Panc1 (cell line): ENCODE data around the gene PTTG1. TPM values are rescaled to one million over a fixed set of nuclear protein-coding genes. Genes with fewer than 3 reads are reported as not detected.

Source experiments
- ATAC-seq: fragments of 200-7000 bp; cut with Tn5 transposase; 2 replicates; pipeline ENCODE4 v1.9.1; 2020; ENCODE audit warnings: mild to moderate bottlenecking, moderate library complexity
- BruUV-seq: library from RNA; stranded (reverse); fragments of 400-500 nt; replicated peaks from 2 replicates; lab custom pipeline; 2021; lab: Mats Ljungman, UMichigan
- CTCF ChIA-PET: fragments of 300-600 bp; sonication (Branson Sonifier 250); formaldehyde crosslinking; loops from one replicate; lab custom pipeline; 2022; ENCODE audit warnings: antibody characterized with exemption; lab: Charles Lee
- POLR2A ChIA-PET: fragments of 300-600 bp; sonication (Branson Sonifier 250); formaldehyde crosslinking; loops from one replicate; lab custom pipeline; 2022; ENCODE audit warnings: antibody characterized with exemption; lab: Charles Lee
- DNase-seq: peaks from one replicate; pipeline ENCODE4 v3.0.0-alpha.2; 2010; ENCODE audit warnings: low read depth, low spot score
- H3K27ac ChIP-seq: 2 replicates; pipeline ENCODE4 v1.5.1; 2011; ENCODE audit warnings: mild to moderate bottlenecking, low read length, inconsistent platforms
- H3K27me3 ChIP-seq: fragments of 200-500 bp; sonication (Bioruptor generic); 2 replicates; pipeline ENCODE4 v1.6.0; 2014; ENCODE audit warnings: low read length, inconsistent platforms; ENCODE audit not compliant: control insufficient read depth, insufficient read depth
- H3K36me3 ChIP-seq: fragments of 200-500 bp; sonication (Bioruptor generic); 2 replicates; pipeline ENCODE4 v1.5.1; 2014; ENCODE audit warnings: inconsistent platforms, mild to moderate bottlenecking, low read length, moderate library complexity; ENCODE audit not compliant: control insufficient read depth, insufficient read depth
- H3K4me1 ChIP-seq: 2 replicates; pipeline ENCODE4 v1.5.1; 2011; ENCODE audit warnings: inconsistent platforms, mild to moderate bottlenecking, low read length, moderate library complexity; ENCODE audit not compliant: control insufficient read depth, insufficient read depth
- H3K4me3 ChIP-seq, 2 experiments: 2 replicates each; pipeline ENCODE4 v1.5.1; 2011 to 2012; ENCODE audit warnings: low read depth in 2 of 2, low read length in 2 of 2, mild to moderate bottlenecking in 2 of 2, inconsistent platforms in 1 of 2, moderate library complexity in 1 of 2
- H3K9me3 ChIP-seq: fragments of 200-500 bp; sonication (Bioruptor generic); 2 replicates; pipeline ENCODE4 v1.5.1; 2014; ENCODE audit warnings: low read depth, mild to moderate bottlenecking, inconsistent platforms, low read length, moderate library complexity; ENCODE audit not compliant: control insufficient read depth, insufficient read depth
- CTCF ChIP-seq: fragments of 450-650 bp; IDR thresholded peaks from 2 replicates; pipeline ENCODE4 v1.5.1; 2017; ENCODE audit warnings: mild to moderate bottlenecking
- POLR2AphosphoS5 ChIP-seq: IDR thresholded peaks from 2 replicates; pipeline ENCODE4 v1.6.1; 2012; ENCODE audit warnings: mild to moderate bottlenecking, low read depth, low read length, moderate library complexity
- SIN3A ChIP-seq: IDR thresholded peaks from 2 replicates; pipeline ENCODE4 v1.6.1; 2012; ENCODE audit warnings: low read depth, mild to moderate bottlenecking, low read length, moderate library complexity, borderline replicate concordance; ENCODE audit not compliant: insufficient read depth
- TCF7L2 ChIP-seq: IDR thresholded peaks from 2 replicates; pipeline ENCODE4 v1.6.1; 2011; ENCODE audit warnings: mild to moderate bottlenecking, low read depth, low read length, inconsistent platforms
- in situ Hi-C: cut with HindIII; loops from 2 replicates; pipeline ENCODE4 v1.10.0; 2016; ENCODE audit warnings: low sequenced_read_pairs, low pct_unique_long_range_greater_than_20kb
- intact Hi-C: fragments of 100-400 bp; cut with micrococcal nuclease; formaldehyde crosslinking; loops from one replicate; pipeline ENCODE4 v1.10.0; 2022; ENCODE audit not compliant: unreplicated experiment
- total RNA-seq: library from RNA; stranded (reverse); gene quantifications from one replicate; pipeline ENCODE4 v1.2.1, GENCODE V29; 2021; ENCODE audit not compliant: unreplicated experiment

The PTTG1 gene
- total RNA-seq, 1 experiment from 2014 or later = 171 TPM

DNA sequence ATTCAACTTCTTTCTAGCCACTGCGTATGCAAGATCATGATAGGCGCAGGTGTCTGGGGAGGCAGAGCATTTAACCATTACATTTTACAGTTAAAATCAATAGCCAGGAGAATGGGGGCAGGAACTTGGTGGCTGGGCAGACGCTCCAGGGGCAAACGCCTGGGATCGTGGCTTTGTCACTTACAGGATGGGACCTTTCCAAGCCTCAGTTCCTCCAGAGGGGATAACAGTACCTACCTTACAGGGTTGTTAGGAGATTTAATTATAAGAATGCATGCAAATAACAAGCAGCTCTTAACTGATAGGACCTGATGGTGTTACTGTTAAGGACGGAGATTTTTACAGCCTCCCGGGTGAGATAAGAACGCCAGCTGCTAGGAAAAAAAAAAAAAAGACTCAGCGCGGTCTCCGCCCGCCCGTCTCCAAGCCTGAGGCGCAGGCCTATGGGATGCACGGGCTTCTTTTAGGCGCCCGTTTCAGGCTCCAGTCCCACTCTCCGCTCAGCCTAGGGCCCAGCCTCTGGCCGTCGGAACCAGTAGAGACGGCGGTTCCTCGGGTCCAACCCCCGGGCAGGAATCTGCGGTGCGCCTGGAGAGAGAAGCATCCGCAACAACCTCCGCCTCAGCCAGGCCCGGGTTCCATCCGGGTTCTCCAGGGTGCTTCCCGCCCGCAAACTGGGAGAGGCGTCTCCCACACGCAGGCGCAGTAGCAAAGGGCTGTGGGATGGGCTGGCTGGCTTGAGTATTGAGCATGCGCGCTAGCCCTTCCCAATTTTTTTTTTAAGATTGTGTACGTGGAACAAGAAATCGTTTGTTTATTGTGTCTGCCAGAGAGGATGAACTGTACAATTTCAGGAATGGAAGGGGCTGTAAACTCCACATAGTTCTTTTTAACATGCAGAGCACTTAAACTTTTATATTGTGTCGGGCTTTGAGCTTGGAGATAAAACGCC lies 22.0 kb upstream of the PTTG1 start, which contains the start of gene FAM200C:
Gene FAM200C (minus strand): TSS at position 653 of the 952 bp plus-strand sequence. CDS start 4,564 bp downstream, outside the sequence.
- peak; percentile 72 for DNase-seq
- CTCF ChIA-PET = interaction anchor here (0.6 to 0.7 kb wide), 2 partner anchors 9 to 212 kb away, joined by 3 to 15 read pairs; no protein-coding TSS in a partner anchor
- Histone ChIP-seq H3K36me3 (peaks cover 10% of the 10 kb centered on the region), H3K9me3 (no peaks in the 10 kb centered on the region), H3K27ac (peak within 1 kb of the TSS; percentile 98), H3K27me3 (no peaks in the 10 kb centered on the region), H3K4me3 (peak within 1 kb of the TSS; percentile 82 to 83), H3K4me1 (peaks cover 11% of the 10 kb centered on the region; the same call in 1 of the 2 replicates)
- BruUV-seq = no TSS peak
- peak; percentile 99 for ATAC-seq
- POLR2A ChIA-PET = interaction anchor here (0.6 to 1.0 kb wide), 3 partner anchors 10 to 648 kb away, joined by 4 to 6 read pairs (median 5); no protein-coding TSS in a partner anchor
- intact Hi-C loops = no loop called here
- TF ChIP-seq CTCF = no peak
- TF ChIP-seq POLR2AphosphoS5 = peak; percentile 97
- TF ChIP-seq SIN3A = peak; percentile 72; the same call in 1 of the 2 replicates
- in situ Hi-C loops = no loop called here

- intact Hi-C loops = no loop called here
Measured at GRCh38 chr5:160418561-160419457, 2.8 kb upstream of the PTTG1 start, which contains the start of gene SLU7. SLU7 (minus strand) TSS chr5:160419081; CDS start chr5:160415294, 3,787 bp downstream.

More at GRCh38 chr5:160418561-160419457, 2.8 kb upstream of the PTTG1 start, which contains the start of gene SLU7:
- DNase-seq (peak; percentile 87), ATAC-seq (peak; percentile 91)
- CTCF ChIA-PET = interaction anchor here (0.6 kb wide), 2 partner anchors 243 to 1160 kb away, joined by 5 to 6 read pairs; no protein-coding TSS in a partner anchor
- in situ Hi-C loops = no loop called here
- TSS peak; percentile 94 for BruUV-seq
- POLR2A ChIA-PET = interaction anchor here (0.6 to 1.0 kb wide), 8 partner anchors 28 to 1052 kb away, joined by 3 to 13 read pairs (median 5); no protein-coding TSS in a partner anchor
- Histone ChIP-seq H3K36me3 (peaks cover 29% of the 10 kb centered on the region), H3K4me1 (peaks cover 33% of the 10 kb centered on the region), H3K27me3 (no peaks in the 10 kb centered on the region), H3K9me3 (no peaks in the 10 kb centered on the region), H3K4me3 (peak within 1 kb of the TSS; percentile 74 to 96), H3K27ac (peak within 1 kb of the TSS; percentile 99)
- TF ChIP-seq TCF7L2 = no peak
- TF ChIP-seq SIN3A = 0 out of 2 replicates have a peak, but pooled peaks have one; percentile 25
- peak; percentile 56 for TF ChIP-seq POLR2AphosphoS5
